ENCODE data around the gene PCTP. TPM values are rescaled to one million over a fixed set of nuclear protein-coding genes. Genes with fewer than 3 reads are reported as not detected.

PCTP gene
- total and polyA plus RNA-seq, 9 of the 15 experiments (the other 6 are each of a cell fraction or from before 2014, with no cell fraction given), result 10.9 to 62.3 (median 41.2) TPM

DNA sequence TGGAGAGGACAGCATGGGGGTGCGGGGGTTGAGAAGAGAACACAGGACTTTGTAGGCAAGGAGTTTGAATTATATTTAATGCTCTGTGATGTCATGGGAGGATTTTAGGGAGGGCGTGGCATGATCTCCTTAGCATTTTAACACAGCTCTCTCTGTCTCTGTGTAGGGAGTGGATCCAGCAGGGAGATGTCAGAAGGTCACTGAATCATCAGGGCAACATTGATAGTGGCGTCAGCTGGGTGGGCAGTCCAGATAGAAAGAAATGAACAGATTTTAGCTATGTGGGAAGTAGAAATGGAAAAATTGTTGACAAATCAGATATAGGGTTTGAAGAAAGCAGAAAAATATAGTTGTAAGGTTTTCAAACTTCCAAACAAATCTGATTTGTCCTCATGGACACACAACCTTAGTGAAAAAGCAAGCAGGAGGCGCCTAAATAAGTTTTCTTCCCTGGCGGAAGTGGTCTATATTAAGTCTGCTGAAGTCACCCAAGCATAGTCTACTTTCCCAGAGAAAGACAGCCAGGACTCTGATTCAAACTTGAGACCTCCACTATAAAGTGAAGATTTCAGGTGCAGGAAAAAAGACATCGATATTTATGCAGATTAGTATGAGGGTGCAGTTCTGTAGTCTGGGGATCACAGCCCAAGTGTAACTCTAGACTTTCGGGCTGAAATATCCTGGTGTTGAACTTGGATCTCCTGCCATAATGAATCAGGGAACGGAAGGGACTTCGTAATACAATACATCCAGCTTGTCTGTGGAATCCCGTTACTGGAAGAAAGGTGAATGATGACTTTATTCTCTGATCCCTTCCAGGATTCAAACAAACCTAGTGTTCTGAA is 10.1 kb upstream of the PCTP start:
- WGBS (ENCODE audit: insufficient coverage, low coverage, missing lambda C conversion rate), result 61% methylated on average over 10 of the region's 10 CpGs
- Histone ChIP-seq H3K36me3 (ENCODE audit: control insufficient read depth, insufficient read depth, low read length) (no peaks in the 10 kb centered on the region), H3K9me1 (ENCODE audit: control insufficient read depth, insufficient read depth, low read length) (no peaks in the 10 kb centered on the region), H3K9me3 (replicated peaks; ENCODE audit: control insufficient read depth, insufficient read depth, low read depth, low read length) (no peaks in the 10 kb centered on the region), H3K4me3 (no peak overlapping the region), H4K20me1 (replicated peaks; ENCODE audit: control insufficient read depth, insufficient read depth, low read length) (no peaks in the 10 kb centered on the region), H2AFZ (ENCODE audit: low read depth, low read length) (no peak overlapping the region; the same call in 1 of the 2 replicates), H3K4me2 (ENCODE audit: insufficient read depth, low read length) (no peak overlapping the region), H3K27ac (ENCODE audit: extremely low read depth, low read depth, low read length) (no peak overlapping the region), H3K79me2 (ENCODE audit: control insufficient read depth, insufficient read depth, low read length) (no peaks in the 10 kb centered on the region), H3K9ac (ENCODE audit: insufficient read depth in 1 of 2, low read depth in 2 of 2, low read length in 2 of 2) (no peak overlapping the region), H3K4me1 (replicated peaks in 1 of 2; ENCODE audit: control insufficient read depth in 2 of 2, insufficient read depth in 2 of 2, low read length in 2 of 2) (peaks cover 25 to 31% of the 10 kb centered on the region in 2 experiments), H3K27me3 (ENCODE audit: control insufficient read depth in 2 of 2, insufficient read depth in 2 of 2, low read length in 2 of 2) (no peaks in the 10 kb centered on the region)
- no TSS peak for BruUV-seq (replicated peaks)
- ChIA-PET CTCF (ENCODE audit: low intra/inter-chr PET ratio) (no interaction called here), POLR2A (interaction anchor here (0.6 to 1.6 kb wide), 2 partner anchors 10 kb away, joined by 4 to 7 read pairs; partner anchors contain the start of gene PCTP)
- ATAC-seq (no peak), FAIRE-seq (no peak), DNase-seq (ENCODE audit: extremely low read depth in 1 of 4, low spot score in 3 of 4) (peak; percentile 41 to 71 (median 67))
- intact Hi-C loops (cut with micrococcal nuclease) (no loop called here), in situ Hi-C loops (cut with MboI) (no loop called here)
- TF ChIP-seq CBFA2T2 (conservative IDR thresholded peaks at IDR 0.05) (peak; percentile 60), TCF3 (CRISPR knock-in tag; IDR thresholded peaks at IDR 0.05) (peak; percentile 50), KDM5B (IDR thresholded peaks at IDR 0.05; ENCODE audit: insufficient replicate concordance, low read depth, low read length) (no peak), DACH1 (IDR thresholded peaks at IDR 0.05; ENCODE audit: partially characterized antibody) (peak; percentile 22), DPF2 (IDR thresholded peaks at IDR 0.05) (0 out of 2 replicates have a peak, but pooled peaks have one; percentile 28), HDAC6 (IDR thresholded peaks at IDR 0.05; ENCODE audit: low read depth, low read length) (no peak), NCOA2 (IDR thresholded peaks at IDR 0.05; ENCODE audit: partially characterized antibody in 2 of 2) (no peak), HDAC1 (IDR thresholded peaks at IDR 0.05) (peak in 1 of 2 experiments; percentile 48; a peak in 1 of 4 replicates), NFIC (IDR thresholded peaks at IDR 0.05) (0 out of 2 replicates have a peak, but pooled peaks have one; percentile 8), EHMT2 (IDR thresholded peaks at IDR 0.05) (no peak), SMARCB1 (IDR thresholded peaks at IDR 0.05; ENCODE audit: insufficient read length, low read depth) (no peak), KDM2B (CRISPR knock-in tag; IDR thresholded peaks at IDR 0.05) (no peak), TBL1XR1 (IDR thresholded peaks at IDR 0.05; ENCODE audit: low read length in 2 of 2) (0 out of 4 replicates have a peak, but pooled peaks of 1 of the 2 experiments have one; percentile 16), NCOR1 (IDR thresholded peaks at IDR 0.05) (0 out of 2 replicates have a peak, but pooled peaks have one; percentile 14), FOSL1 (tag; conservative IDR thresholded peaks at IDR 0.05) (peak; percentile 53; the same call in 1 of the 2 replicates), CREM (IDR thresholded peaks at IDR 0.05; ENCODE audit: low read depth) (peak; percentile 31; the same call in 1 of the 2 replicates), GATA2 (CRISPR knock-in tag; IDR thresholded peaks at IDR 0.05) (no peak), SUPT5H (IDR thresholded peaks at IDR 0.05) (no peak), TEAD2 (tag; IDR thresholded peaks at IDR 0.05) (no peak), EP300 (IDR thresholded peaks at IDR 0.05; ENCODE audit: low read length) (peak; percentile 30; the same call in 1 of the 2 replicates)
- TF ChIP-seq, protein P1, sequence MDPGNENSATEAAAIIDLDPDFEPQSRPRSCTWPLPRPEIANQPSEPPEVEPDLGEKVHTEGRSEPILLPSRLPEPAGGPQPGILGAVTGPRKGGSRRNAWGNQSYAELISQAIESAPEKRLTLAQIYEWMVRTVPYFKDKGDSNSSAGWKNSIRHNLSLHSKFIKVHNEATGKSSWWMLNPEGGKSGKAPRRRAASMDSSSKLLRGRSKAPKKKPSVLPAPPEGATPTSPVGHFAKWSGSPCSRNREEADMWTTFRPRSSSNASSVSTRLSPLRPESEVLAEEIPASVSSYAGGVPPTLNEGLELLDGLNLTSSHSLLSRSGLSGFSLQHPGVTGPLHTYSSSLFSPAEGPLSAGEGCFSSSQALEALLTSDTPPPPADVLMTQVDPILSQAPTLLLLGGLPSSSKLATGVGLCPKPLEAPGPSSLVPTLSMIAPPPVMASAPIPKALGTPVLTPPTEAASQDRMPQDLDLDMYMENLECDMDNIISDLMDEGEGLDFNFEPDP (CRISPR knock-in tag; IDR thresholded peaks at IDR 0.05), result no peak
- TF ChIP-seq, protein P2, sequence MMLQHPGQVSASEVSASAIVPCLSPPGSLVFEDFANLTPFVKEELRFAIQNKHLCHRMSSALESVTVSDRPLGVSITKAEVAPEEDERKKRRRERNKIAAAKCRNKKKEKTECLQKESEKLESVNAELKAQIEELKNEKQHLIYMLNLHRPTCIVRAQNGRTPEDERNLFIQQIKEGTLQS (IDR thresholded peaks at IDR 0.05), result 0 out of 2 replicates have a peak, but pooled peaks have one; percentile 12
- TF ChIP-seq, protein P2 (CRISPR knock-in tag; conservative IDR thresholded peaks at IDR 0.05), result no peak
